BLaER1 treated with 17β-estradiol and CSF1 and Interleukin-3, amounts not matched to agents 10 nM and 100 nM (cell line): ENCODE data around the gene CREG1.

ENCODE experiments used
- H3K27ac ChIP-seq, 11 experiments: shearing (Covaris generic); formaldehyde crosslinking; 2 replicates each; pipeline ENCODE4 v1.8.1; 2022
- H3K27me3 ChIP-seq, 11 experiments: shearing (Covaris generic); formaldehyde crosslinking; 2 replicates each; pipeline ENCODE4 v1.8.1; 2022
- H3K36me3 ChIP-seq, 11 experiments: shearing (Covaris generic); formaldehyde crosslinking; 2 replicates each; pipeline ENCODE4 v1.8.1; 2022
- H3K4me1 ChIP-seq, 10 experiments: shearing (Covaris generic); formaldehyde crosslinking; 2 replicates each; pipeline ENCODE4 v1.8.1; 2022
- H3K4me2 ChIP-seq, 11 experiments: shearing (Covaris generic); formaldehyde crosslinking; 2 replicates each; pipeline ENCODE4 v1.8.1; 2022
- H3K4me3 ChIP-seq, 10 experiments: shearing (Covaris generic); formaldehyde crosslinking; 2 replicates each; pipeline ENCODE4 v1.8.1; 2022
- H3K9ac ChIP-seq, 11 experiments: shearing (Covaris generic); formaldehyde crosslinking; 2 replicates each; pipeline ENCODE4 v1.8.1; 2022
- H3K9me3 ChIP-seq, 11 experiments: shearing (Covaris generic); formaldehyde crosslinking; replicated peaks in 1 of 11; 2 replicates each; pipeline ENCODE4 v1.8.1; 2022
- H4K20me1 ChIP-seq, 11 experiments: shearing (Covaris generic); formaldehyde crosslinking; 2 replicates each; pipeline ENCODE4 v1.8.1; 2022
- Cebpa-rat ChIP-seq, 11 experiments: shearing (Covaris generic); IDR thresholded peaks; 2 replicates each; pipeline ENCODE4 v1.8.1; 2022

The CREG1 gene

GRCh38 chr1:167542109-167543032 is 11.2 kb downstream of the CREG1 start:
- Histone ChIP-seq H3K9ac (peak overlapping the region in 2 of 11 experiments; percentile 40 to 43; a peak in 1 of 22 replicates), H3K27ac (peak overlapping the region in 2 of 11 experiments; percentile 17 to 27; a peak in 3 of 22 replicates), H3K4me3 (no peak overlapping the region), H3K36me3 (peaks cover 25 to 88% (median 60%) of the 10 kb centered on the region in 11 experiments), H3K4me2 (peak overlapping the region in 5 of 11 experiments; percentile 5 to 99 (median 56); a peak in 8 of 22 replicates), H3K9me3 (no peaks in the 10 kb centered on the region), H3K4me1 (peaks cover 8 to 93% (median 23%) of the 10 kb centered on the region in 10 experiments), H4K20me1 (peaks cover 0 to 56% (median 0%) of the 10 kb centered on the region in 11 experiments; a peak in 4 of 22 replicates), H3K27me3 (no peaks in the 10 kb centered on the region)
- no peak for TF ChIP-seq Cebpa-rat (IDR thresholded peaks at IDR 0.05)

- peak overlapping the region in 3 of 11 experiments; percentile 43 to 99 (median 99); a peak in 6 of 22 replicates for H3K4me2 ChIP-seq
- H3K9me3 ChIP-seq, result no peaks in the 10 kb centered on the region
- H3K4me1 ChIP-seq, result peaks cover 8 to 89% (median 23%) of the 10 kb centered on the region in 10 experiments
- H3K4me3 ChIP-seq, result no peak overlapping the region
- TF ChIP-seq Cebpa-rat (IDR thresholded peaks at IDR 0.05), result no peak
- H4K20me1 ChIP-seq, result peaks cover 0 to 56% (median 0%) of the 10 kb centered on the region in 11 experiments; a peak in 4 of 22 replicates
- no peak overlapping the region for H3K9ac ChIP-seq
- H3K27me3 ChIP-seq, result no peaks in the 10 kb centered on the region
- 0 out of 22 replicates have a peak overlapping the region, but pooled peaks of 1 of the 11 experiments have one; percentile 25 for H3K27ac ChIP-seq
- peaks cover 17 to 81% (median 52%) of the 10 kb centered on the region in 11 experiments for H3K36me3 ChIP-seq
These were observed 12.0 kb downstream of the CREG1 start for GRCh38 chr1:167541610-167542009.

GRCh38 chr1:167541003-167541402 is 12.6 kb downstream of the CREG1 start:
- Histone ChIP-seq H3K36me3 (peaks cover 13 to 75% (median 46%) of the 10 kb centered on the region in 11 experiments), H3K4me3 (no peak overlapping the region), H3K4me1 (peaks cover 8 to 89% (median 22%) of the 10 kb centered on the region in 10 experiments), H3K9me3 (no peaks in the 10 kb centered on the region), H4K20me1 (peaks cover 0 to 56% (median 0%) of the 10 kb centered on the region in 11 experiments; a peak in 4 of 22 replicates), H3K4me2 (peak overlapping the region in 3 of 11 experiments; percentile 43 to 99 (median 99); a peak in 5 of 22 replicates), H3K27me3 (no peaks in the 10 kb centered on the region), H3K9ac (no peak overlapping the region), H3K27ac (0 out of 22 replicates have a peak overlapping the region, but pooled peaks of 1 of the 11 experiments have one; percentile 25)
- no peak for TF ChIP-seq Cebpa-rat (IDR thresholded peaks at IDR 0.05)

GRCh38 chr1:167538657-167539056 is 14.9 kb downstream of the CREG1 start:
- Histone ChIP-seq H3K4me3 (no peak overlapping the region), H3K9me3 (no peaks in the 10 kb centered on the region), H3K9ac (no peak overlapping the region), H3K36me3 (peaks cover 0 to 51% (median 23%) of the 10 kb centered on the region in 11 experiments; a peak in 16 of 22 replicates), H3K27me3 (no peaks in the 10 kb centered on the region), H4K20me1 (peaks cover 0 to 58% (median 0%) of the 10 kb centered on the region in 11 experiments; a peak in 4 of 22 replicates), H3K27ac (no peak overlapping the region), H3K4me2 (no peak overlapping the region; a peak in 1 of 22 replicates), H3K4me1 (peaks cover 0 to 72% (median 7%) of the 10 kb centered on the region in 10 experiments; a peak in 12 of 20 replicates)
- no peak for TF ChIP-seq Cebpa-rat (IDR thresholded peaks at IDR 0.05)

GRCh38 chr1:167533851-167534300 is 19.7 kb downstream of the CREG1 start:
- Histone ChIP-seq H3K27me3 (no peaks in the 10 kb centered on the region), H4K20me1 (peaks cover 0 to 24% (median 0%) of the 10 kb centered on the region in 11 experiments; a peak in 4 of 22 replicates), H3K27ac (no peak overlapping the region), H3K4me3 (no peak overlapping the region), H3K36me3 (peaks cover 0 to 9% (median 0%) of the 10 kb centered on the region in 11 experiments; a peak in 3 of 22 replicates), H3K4me2 (no peak overlapping the region), H3K9me3 (no peaks in the 10 kb centered on the region), H3K4me1 (peaks cover 0 to 24% (median 0%) of the 10 kb centered on the region in 10 experiments; a peak in 8 of 20 replicates), H3K9ac (no peak overlapping the region)
- no peak for TF ChIP-seq Cebpa-rat (IDR thresholded peaks at IDR 0.05)

- no peaks in the 10 kb centered on the region for H3K27me3 ChIP-seq
- H3K27ac ChIP-seq, result no peak overlapping the region
- peaks cover 0 to 4% (median 0%) of the 10 kb centered on the region in 11 experiments; a peak in 1 of 22 replicates for H3K36me3 ChIP-seq
- peaks cover 0 to 17% (median 0%) of the 10 kb centered on the region in 10 experiments; a peak in 8 of 20 replicates for H3K4me1 ChIP-seq
- H3K9me3 ChIP-seq, result no peaks in the 10 kb centered on the region
- H3K4me2 ChIP-seq, result no peak overlapping the region
- no peak for TF ChIP-seq Cebpa-rat (IDR thresholded peaks at IDR 0.05)
- no peak overlapping the region for H3K4me3 ChIP-seq
- peaks cover 0 to 19% (median 0%) of the 10 kb centered on the region in 11 experiments; a peak in 4 of 22 replicates for H4K20me1 ChIP-seq
- H3K9ac ChIP-seq, result no peak overlapping the region
These were observed 20.4 kb downstream of the CREG1 start for GRCh38 chr1:167532964-167533824.

GRCh38 chr1:167532375-167532774 is 21.2 kb downstream of the CREG1 start:
- Histone ChIP-seq H3K9me3 (no peaks in the 10 kb centered on the region), H3K4me3 (no peak overlapping the region), H3K27me3 (no peaks in the 10 kb centered on the region), H4K20me1 (peaks cover 0 to 19% (median 0%) of the 10 kb centered on the region in 11 experiments; a peak in 4 of 22 replicates), H3K36me3 (peaks cover 0 to 4% (median 0%) of the 10 kb centered on the region in 11 experiments; a peak in 1 of 22 replicates), H3K9ac (no peak overlapping the region), H3K4me1 (peaks cover 0 to 16% (median 0%) of the 10 kb centered on the region in 10 experiments; a peak in 8 of 20 replicates), H3K27ac (no peak overlapping the region), H3K4me2 (no peak overlapping the region)
- no peak for TF ChIP-seq Cebpa-rat (IDR thresholded peaks at IDR 0.05)

- Histone ChIP-seq H3K36me3 (no peaks in the 10 kb centered on the region), H3K4me2 (no peak overlapping the region), H3K9me3 (0 out of 22 replicates have a peak, but pooled peaks cover 0 to 4% (median 0%) of the 10 kb centered on the region in 11 experiments), H4K20me1 (peaks cover 0 to 6% (median 0%) of the 10 kb centered on the region in 11 experiments; a peak in 4 of 22 replicates), H3K27ac (no peak overlapping the region), H3K4me1 (peaks cover 0 to 10% (median 0%) of the 10 kb centered on the region in 10 experiments; a peak in 3 of 20 replicates), H3K9ac (no peak overlapping the region), H3K27me3 (no peaks in the 10 kb centered on the region), H3K4me3 (no peak overlapping the region)
- no peak for TF ChIP-seq Cebpa-rat (IDR thresholded peaks at IDR 0.05)
These were observed 23.6 kb downstream of the CREG1 start for GRCh38 chr1:167529829-167530474.
